HG03095 (cell line): ENCODE measurements around the gene NOS3.
A peak's percentile ranks its signal among the peaks of the same experiment; 100 is the strongest.

Experiments
- ATAC-seq: cut with Tn5 transposase; IDR thresholded peaks from one replicate; pipeline ENCODE4 v1.9.1; 2021; ENCODE audit warnings: moderate library complexity; ENCODE audit not compliant: unreplicated experiment

NOS3 gene

DNA sequence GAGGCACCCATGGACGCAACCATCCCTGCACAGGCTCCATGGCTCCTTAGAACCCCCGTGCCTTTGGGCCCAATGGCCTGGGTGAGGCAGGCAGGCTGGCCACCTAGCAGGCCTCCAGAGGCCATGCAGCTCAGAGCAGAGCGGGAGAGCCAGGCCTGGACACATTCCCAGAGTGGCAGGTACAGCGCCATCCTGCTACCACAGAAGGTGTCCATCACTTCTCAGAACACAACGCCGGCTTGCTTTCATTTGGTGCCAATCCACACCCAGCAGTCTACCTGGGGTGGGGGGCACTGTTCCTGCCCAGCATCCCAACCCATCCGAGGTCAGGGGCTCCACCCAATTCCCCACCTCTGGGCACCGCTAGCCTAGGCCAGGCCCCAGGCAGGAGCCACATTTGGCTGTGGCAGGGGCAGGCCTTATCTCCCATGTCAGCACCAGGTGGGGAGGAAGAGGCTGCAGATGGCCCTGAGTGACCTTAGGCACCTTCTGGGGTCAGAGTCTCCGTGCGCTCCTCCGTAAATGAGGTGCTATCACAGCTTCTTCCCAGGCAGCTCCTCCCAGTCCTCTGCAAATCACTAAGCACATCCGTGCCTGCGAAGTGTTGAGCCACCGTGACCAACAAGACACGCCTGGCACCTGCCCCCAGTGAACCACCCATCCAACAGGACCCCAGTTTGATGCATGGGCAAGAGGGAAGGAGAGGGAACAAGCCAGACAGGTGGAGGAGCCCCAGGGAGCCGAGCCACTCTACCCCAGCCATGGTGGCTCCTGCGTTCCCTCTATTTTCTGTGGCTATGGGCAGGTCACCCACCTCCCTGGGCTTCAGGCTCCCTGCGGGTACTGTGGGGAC is 26.9 kb upstream of the NOS3 start:
- ATAC-seq = no peak

DNA sequence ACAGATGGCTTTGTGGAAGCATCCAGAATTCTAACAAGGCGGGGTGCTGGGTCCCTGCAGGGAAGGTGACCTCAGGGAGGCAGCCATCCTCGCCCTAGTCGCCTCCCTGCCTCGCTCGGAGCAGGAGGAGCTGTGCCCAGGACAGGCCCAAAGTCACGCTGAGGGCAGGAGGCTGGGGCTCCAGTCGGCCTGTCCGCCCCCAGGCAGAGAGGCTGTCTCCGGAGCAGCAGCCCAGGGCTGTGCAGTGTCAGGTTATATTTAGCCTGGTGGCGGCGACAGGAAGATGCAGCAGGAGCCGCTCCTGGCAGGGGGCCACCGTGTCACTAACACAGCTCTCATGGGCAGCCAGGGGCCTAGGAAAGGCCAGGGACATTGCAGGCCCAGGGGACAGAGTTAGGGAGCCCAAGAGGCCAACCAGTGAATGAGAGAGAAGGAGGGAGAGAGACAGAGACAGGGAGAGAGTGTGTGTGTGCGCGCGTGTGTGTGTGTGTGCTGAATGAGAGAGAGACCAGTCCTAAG is 26.2 kb upstream of the NOS3 start:
- ATAC-seq = no peak

DNA sequence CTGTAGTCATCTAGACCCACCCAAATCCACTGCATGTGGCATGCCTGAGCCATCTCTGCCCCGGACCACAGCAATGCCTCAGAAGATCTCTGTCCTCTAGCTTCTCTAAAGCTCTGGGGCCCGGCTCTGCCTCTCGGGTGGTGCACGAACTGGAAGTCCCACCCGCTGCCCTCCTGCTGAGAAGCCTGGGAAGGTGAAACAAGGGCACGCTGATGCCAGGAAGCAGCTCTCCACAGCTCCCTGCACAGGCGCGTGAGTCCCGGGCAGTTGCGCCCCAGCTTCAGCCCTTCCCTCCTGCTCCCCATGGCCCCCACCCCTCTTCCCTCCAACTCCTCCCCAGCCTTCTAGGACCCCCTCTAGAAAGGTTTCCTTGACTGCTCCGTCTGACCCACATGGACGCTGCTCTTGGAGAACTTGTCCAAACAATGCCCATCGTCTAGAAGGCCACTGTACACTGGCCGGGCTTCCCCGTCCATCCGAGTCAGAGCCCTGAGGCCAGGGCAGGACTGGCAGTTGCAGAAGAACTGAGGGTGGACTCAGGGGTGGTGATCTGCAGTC is 25.5 kb upstream of the NOS3 start:
- no peak for ATAC-seq

DNA sequence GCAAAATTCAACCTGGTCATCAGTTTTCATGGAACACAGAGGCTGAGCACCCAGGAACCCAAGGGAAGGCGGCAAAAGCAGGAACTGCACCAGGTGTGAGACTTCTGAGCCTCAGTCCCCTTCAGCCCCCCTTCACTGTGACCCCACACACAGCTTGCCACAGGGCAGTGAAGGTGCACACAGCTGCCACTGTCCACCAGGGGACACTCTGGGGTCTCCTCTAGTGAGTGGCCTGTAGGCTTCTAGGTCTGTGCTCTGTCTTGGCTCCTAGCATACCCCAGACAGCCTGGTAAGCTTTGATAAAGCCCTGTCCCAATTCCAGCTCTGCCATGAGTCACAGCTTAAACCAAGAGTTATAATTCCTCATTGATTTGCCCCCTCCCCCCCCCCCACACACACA is 24.8 kb upstream of the NOS3 start:
- ATAC-seq = no peak

DNA sequence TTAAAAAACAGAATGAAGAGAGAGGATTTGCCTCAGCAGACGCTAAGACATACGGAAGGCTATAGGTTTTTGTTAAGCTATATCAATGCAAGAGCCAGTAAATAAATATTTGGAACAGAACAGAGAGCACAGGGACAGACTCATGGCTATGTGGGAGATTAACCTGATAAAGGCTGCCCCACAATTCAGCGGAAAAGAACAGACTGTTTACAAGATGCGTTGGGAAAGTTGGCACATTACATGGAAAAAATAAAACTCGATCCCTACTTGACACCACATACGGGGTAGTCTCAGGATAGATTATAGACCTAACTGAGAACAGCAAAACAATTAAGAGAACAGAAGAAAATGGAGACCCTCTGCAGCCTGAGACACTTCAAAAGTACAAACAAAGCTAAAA is 23.5 kb upstream of the NOS3 start:
- ATAC-seq = no peak

DNA sequence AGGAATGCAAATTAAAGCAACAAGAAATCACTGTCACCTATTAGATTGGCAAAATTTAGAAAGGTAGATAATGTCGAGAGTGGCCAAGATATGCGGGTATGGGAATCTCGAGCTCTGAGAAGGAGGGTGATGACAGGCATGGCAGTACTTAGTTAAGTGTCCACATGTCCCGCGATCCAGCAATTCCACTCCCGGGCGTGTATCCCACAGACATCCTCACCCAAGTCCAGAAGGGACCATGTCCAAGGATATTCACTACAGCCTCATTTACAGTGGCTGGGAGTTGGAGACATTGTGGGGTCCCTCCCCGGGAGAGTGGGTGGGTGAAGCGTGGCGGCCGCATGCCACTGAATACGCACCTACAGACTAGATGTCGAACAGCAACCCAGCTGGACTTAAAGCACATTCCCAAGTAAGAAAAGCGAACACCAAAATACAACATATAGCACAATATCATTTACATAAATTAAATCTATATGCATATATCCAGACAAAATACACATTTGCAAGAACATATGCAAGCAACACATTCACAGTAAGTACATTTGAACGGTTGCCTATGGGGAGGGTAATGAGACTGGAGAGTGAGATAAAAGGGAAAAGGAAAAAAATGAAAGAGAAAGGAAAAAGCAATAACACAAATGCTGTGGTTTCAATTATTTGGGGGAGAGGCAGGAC is 22.6 kb upstream of the NOS3 start:
- ATAC-seq = no peak

DNA sequence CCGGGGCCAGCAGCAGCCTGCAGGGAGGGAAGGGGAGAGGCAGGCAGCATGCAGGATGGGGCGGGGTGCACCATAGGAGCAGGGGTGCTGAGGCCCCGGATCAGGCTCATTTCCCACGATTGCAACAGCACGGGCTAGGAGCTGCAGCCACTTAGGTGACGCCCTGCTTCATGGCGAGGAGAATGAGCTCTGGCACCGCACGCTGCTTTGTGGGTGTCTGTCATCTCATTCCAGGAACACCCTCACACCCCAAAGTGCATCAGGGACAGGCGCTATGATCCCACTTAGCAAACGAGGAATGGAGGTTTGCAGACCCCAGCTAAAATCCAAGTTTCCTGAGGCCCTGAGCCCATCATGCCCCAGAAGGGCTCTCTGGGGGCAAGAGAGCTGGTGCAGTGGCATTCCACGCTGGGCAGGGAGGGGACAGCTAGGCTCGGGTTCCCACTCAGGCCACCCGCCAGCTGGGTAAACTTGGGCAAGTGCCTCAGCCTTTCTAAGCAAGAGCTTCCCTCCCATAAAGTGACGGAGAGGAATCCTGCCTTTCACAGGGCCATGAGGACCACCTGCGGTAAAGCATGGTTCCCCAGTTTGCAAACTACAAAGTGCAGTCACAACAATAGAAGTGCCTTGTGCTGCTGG is 22.0 kb upstream of the NOS3 start:
- ATAC-seq = no peak

DNA sequence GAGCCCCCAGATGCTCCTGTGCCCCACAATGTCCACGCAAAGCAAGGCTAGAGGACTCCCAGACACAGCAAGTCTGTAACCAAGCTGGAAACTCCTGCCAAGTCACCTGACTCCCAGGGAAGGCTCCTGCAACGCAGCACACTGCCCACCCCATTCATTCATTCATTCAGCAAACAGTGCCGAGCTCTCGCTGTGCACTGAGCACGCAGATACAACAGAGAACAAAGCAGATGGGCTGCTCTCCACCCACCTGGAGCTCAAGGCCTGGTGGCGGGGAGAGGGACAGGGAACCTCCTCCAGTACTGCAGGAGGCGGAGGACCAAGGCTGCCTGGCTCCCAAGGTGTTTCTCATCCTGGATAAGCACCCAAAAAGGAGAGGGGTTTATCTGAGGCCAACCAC is 21.3 kb upstream of the NOS3 start:
- no peak for ATAC-seq

DNA sequence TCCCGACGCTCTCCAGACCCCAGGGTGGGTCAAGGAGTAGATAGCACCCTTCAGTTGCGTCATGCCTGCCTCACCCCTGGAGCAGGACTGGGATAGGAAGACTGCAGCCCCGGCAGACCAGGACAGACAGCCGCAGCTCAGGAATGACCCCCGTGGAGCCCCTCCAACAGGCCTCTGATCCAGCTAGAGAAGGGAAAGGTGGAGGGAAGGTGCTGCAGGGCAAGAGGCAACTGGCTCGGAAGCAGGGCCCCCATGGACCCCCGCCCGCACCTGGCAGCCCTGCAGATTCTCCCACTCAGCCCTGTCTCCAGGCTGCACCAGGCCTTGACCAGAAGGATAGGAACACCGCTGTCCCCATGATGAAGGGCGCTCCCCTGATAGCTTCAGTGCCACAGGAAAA is 20.4 kb upstream of the NOS3 start:
- ATAC-seq = no peak

DNA sequence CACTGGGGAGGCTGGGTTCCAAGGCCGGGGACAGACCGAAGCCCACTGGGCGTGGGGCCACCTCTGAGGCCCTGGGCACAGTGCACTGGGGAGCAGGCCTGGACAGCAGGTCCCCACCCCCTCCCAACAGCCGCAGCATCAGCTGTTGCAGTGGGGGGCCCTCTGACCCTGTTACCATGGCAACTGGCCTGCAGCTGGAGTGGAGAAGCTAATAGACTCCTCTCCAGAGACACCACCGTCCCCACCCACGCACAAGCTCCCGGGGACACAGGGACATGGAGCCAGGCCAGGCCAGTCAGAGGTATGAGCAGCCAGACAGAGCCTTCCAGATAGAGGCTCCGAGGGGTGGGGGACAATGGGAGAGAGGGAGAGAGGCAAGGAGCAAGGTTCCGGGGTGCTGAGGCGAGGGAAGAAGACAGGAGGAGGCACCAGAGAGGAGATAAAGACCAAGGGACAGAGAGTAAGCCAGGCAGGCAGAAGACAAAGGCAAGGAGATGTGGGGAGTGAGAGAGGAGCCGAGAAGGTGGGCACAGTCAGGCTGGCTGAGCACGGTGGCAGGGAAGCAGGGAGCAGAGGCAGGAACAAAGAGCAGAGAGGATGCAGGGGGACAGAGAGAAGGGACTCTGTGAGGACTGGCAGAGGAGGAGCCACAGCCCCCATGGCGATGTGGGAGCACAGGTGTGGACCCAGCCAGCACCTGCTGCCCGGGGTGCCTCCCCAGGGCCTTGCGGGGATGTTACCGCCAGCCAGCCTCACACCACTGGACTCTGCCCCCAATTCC is 19.4 kb upstream of the NOS3 start:
- ATAC-seq = no peak

DNA sequence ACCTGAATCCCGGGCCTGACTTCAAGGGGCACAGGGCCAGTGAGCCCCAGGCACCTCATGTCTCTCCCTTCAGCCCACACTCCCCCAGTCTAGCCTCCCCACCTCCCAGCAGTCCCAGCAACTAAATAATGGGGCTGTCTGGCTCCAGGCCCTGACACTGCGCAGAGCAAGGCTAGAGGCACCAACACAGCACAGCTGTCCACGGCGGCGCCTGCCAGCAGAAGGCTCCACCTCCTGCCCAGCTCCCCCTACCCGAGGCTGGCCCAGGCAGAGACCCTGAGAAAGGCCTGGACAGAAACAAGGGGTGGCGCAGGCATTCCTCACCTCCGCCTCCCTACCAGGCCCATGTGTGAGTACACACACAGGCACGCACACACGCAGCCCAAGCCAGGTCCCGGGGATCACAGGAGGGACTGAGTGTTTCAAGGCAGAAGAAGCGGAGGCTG is 18.8 kb upstream of the NOS3 start:
- ATAC-seq = no peak

DNA sequence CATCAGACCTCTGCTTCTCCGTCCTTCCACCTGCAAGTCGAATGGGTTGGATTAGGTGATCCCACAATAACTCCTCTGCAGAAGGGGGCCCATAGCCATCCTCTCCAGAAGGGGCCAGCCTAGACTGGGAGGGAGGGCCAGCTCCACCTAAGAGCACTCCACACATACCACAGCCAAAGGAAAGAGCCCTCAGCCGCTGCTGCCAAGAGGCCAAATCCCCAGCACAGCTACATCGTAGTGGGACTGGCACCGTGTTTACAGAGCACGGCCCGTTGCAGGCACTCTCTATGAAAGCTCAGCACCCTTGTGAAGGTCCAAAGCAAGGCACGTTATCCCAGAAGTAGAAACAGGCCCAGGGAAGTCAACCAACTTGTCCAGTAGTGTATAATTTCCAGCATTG is 18.1 kb upstream of the NOS3 start:
- ATAC-seq = no peak

DNA sequence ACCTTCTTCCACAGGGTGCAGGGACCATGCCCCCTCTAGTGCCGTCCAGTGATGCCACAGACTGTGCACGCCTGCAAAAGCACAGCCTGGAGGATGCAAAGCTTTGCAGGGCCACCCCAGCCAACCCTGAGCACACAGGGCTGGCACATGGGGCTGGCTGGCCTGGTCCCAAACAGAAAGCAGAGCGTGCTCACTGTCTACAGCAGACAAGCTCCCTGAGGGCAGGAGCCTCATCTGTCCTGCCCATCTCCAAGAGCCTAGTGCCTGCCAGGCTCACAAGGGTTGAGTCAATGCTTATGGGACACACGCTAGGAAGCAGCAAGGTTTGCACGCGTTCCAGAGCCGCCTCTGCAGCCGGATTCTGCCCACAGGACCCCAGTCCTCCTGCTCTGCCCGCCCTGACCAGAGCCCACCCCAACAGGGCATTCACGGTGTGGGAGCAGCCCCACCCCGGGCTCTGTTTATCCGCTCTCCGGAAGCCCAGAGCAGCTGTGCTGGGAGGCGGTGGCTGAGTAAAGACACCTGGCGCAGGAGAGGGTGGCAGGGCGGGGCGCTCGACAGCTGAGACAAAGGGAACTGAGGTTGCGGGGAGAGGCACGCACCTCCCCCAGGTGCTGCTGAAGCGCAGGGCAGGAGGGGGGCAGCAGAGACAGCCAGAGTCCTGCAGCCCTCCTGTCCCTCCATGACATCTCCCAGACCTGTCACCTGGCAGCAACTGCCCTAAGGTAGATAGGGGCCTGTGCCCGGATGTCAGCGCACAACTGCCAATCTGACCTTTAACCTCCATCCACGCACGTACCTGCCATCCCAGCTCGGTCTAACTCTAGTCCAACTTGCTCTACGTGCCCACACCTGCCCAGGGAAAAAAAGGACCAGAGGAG is 17.0 kb upstream of the NOS3 start:
- no peak for ATAC-seq

DNA sequence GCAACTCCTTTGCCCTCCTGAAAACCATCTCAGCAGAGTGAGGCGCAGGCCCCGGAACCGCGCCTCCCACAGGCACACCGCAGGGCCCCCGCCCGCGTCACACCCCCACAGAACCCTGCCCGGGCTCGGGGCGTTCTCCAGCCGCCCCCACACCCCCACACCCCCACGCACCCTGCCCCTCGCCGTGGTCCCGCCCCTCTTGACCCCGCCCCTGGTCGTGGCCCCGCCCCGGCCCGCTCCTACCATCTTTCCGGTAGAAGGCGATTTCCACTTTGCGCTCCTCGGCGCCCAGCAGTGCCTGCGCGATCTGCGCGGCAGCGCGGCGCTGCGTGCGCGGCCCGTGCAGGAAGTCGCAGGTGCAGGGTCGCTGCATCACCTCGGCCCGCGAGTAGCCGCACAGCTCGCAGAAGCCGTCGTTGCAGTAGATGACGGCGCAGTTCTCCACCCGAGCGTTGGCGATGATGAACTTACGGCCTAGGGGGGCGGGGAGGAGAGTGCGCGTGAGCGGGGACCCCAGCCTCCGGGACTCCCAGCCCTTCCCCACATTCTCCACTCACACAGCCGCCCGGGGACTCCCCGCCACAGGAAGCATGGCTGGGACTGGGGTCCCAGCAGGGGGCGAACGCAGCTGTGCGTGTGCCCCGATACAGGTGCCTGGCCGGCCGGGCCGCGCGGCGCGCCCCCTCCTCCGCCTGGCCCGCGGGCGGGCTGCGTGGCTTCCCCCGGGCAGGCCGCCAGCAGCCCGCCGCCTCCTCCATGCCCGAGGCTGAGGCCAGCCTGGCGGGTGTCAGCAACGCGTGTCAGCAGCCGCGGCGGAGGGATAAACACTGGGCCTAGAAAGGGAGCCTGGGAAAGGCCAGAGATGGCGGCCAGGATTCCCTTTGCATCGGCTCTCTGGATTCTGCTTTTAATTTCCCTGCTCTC is 16.1 kb upstream of the NOS3 start:
- ATAC-seq = peak; percentile 51

DNA sequence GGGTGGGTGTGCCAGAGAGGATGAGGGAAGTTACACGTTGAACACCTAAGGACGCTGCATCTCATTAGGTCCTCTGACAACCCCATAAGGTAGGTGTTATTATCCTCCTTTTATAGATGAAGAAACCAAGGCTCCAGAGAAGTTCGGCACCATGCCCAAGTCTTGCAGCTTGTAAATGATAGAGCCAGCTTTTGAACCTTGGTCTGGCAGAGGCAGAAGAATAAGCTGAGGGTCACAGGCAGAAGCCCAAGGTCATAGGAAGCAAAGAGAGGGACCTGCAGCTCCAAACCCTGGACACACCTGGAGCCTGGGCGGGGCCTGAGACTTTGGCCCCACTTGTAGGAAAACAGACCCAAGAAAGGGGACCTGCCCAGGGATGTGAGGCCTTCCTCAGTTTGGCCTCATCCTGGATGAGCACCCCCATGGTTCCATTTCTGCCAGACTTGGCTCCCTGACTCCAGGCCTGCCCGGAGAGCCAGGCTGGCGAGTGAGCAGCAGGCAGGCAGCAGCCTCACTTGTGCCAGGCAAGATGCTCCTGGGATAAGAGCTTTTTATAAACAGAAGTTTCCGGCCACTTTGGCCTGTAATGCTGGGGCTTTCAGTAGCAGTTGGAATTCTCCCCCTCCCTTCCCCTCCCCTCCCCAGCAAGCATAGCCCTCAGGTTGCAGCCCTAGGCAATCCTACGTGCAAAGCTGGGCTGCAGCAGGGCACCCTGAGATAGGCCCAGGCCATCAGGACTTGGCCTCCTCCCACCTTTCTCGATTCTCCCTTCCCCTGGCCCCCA is 15.1 kb upstream of the NOS3 start:
- ATAC-seq = no peak

DNA sequence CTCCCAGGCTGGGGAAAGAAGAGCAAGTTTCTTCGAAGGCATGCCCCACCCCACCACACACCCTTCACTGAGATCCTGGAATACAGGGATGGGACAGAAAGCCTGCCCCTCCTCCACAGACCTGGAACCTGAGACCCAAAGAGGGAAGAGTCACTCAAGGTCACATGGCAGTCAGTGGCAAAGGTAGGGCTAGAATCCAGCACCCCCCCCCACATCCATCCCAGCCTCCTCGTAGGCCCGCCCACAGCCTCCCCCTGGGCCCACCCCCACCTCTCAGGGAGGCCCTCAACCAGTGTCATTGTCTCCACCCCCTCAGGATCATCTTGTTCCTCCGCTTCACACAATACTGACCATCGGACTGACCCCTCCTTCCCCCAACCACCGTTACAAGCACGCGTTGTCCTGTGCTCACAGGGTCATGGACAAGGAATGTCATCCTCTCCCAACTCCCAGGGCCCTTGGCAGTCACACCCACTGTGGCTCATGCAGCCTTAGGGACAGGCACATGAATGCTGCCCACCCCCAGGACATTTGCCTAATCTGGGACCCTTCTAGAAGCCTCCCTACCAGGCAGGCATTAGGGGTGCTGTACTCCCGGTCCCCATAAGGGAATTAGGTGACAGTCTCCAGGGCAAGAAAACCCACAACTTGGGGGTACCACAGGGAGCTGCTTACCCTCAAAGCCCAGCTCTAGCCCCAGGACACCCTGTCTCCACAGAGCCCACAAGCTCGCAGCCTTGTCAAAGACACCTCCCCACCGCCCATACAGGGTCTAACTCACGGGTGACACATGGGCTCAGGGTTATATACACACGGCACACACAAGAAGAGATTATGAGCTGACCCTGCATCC is 14.1 kb upstream of the NOS3 start:
- no peak for ATAC-seq
